Ishikawa (cell line): Measurements from ENCODE around the gene ETV6.

ENCODE experiments used
- CEBPB ChIP-seq: IDR thresholded peaks from 2 replicates; pipeline ENCODE4 v1.6.1; 2012
- CREB1 ChIP-seq: IDR thresholded peaks from 2 replicates; pipeline ENCODE4 v1.6.1; 2012; ENCODE audit warnings: low read depth
- EGR1 ChIP-seq: IDR thresholded peaks from 2 replicates; pipeline ENCODE4 v1.6.1; 2012
- EP300 ChIP-seq: IDR thresholded peaks from 2 replicates; pipeline ENCODE4 v1.6.1; 2012; ENCODE audit warnings: borderline replicate concordance
- FOXM1 ChIP-seq: IDR thresholded peaks from 2 replicates; pipeline ENCODE4 v1.6.1; 2012; ENCODE audit warnings: low read depth, borderline replicate concordance
- NFIC ChIP-seq: IDR thresholded peaks from 2 replicates; pipeline ENCODE4 v1.6.1; 2012
- RAD21 ChIP-seq: IDR thresholded peaks from 2 replicates; pipeline ENCODE4 v1.6.1; 2012; ENCODE audit warnings: low read depth
- TAF1 ChIP-seq: IDR thresholded peaks from 2 replicates; pipeline ENCODE4 v1.6.1; 2012; ENCODE audit warnings: low read depth, mild to moderate bottlenecking
- TEAD4 ChIP-seq: IDR thresholded peaks from 2 replicates; pipeline ENCODE4 v1.6.1; 2012
- USF1 ChIP-seq: IDR thresholded peaks from 2 replicates; pipeline ENCODE4 v1.6.1; 2012
- ZBTB7A ChIP-seq: IDR thresholded peaks from 2 replicates; pipeline ENCODE4 v1.6.1; 2012; ENCODE audit warnings: low read depth
- TF ChIP-seq, protein P1 (sequence below): IDR thresholded peaks from 2 replicates; pipeline ENCODE4 v1.6.1; 2012; ENCODE audit warnings: low read depth, mild to moderate bottlenecking
- TF ChIP-seq, protein P2 (sequence below): IDR thresholded peaks from 2 replicates; pipeline ENCODE4 v1.6.1; 2012

DNA sequence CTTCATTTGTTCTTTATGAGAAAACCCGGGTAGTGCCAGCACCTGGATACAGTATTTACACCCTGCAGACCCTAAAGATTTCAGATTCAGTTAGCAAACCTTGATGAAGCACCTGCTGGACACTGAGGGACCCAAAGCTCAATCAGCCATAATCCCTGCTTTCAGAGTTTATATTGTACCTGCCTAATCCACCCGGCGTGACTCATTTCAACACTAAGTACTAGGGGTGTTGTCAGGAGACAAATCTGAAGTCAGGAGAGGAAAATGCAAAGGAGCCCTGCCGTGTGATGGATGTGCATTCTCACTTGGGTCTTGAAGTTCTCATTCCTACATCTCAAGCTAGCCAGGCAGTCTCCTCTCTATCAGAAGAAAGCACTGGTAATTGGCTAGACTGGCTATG, 244.5 kb downstream of the ETV6 start:
- TF ChIP-seq NFIC, result no peak
- TF ChIP-seq, protein P1, sequence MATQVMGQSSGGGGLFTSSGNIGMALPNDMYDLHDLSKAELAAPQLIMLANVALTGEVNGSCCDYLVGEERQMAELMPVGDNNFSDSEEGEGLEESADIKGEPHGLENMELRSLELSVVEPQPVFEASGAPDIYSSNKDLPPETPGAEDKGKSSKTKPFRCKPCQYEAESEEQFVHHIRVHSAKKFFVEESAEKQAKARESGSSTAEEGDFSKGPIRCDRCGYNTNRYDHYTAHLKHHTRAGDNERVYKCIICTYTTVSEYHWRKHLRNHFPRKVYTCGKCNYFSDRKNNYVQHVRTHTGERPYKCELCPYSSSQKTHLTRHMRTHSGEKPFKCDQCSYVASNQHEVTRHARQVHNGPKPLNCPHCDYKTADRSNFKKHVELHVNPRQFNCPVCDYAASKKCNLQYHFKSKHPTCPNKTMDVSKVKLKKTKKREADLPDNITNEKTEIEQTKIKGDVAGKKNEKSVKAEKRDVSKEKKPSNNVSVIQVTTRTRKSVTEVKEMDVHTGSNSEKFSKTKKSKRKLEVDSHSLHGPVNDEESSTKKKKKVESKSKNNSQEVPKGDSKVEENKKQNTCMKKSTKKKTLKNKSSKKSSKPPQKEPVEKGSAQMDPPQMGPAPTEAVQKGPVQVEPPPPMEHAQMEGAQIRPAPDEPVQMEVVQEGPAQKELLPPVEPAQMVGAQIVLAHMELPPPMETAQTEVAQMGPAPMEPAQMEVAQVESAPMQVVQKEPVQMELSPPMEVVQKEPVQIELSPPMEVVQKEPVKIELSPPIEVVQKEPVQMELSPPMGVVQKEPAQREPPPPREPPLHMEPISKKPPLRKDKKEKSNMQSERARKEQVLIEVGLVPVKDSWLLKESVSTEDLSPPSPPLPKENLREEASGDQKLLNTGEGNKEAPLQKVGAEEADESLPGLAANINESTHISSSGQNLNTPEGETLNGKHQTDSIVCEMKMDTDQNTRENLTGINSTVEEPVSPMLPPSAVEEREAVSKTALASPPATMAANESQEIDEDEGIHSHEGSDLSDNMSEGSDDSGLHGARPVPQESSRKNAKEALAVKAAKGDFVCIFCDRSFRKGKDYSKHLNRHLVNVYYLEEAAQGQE, result no peak
- no peak for TF ChIP-seq EGR1
- TF ChIP-seq USF1, result no peak
- no peak for TF ChIP-seq EP300
- no peak for TF ChIP-seq TAF1
- TF ChIP-seq, protein P2, sequence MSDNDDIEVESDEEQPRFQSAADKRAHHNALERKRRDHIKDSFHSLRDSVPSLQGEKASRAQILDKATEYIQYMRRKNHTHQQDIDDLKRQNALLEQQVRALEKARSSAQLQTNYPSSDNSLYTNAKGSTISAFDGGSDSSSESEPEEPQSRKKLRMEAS, result no peak
- no peak for TF ChIP-seq FOXM1
- no peak for TF ChIP-seq CEBPB
- no peak for TF ChIP-seq CREB1
- no peak for TF ChIP-seq TEAD4
- TF ChIP-seq RAD21, result no peak
- TF ChIP-seq ZBTB7A, result no peak
